ENCODE results near the gene MYH11.
A peak's percentile ranks its signal among the peaks of the same experiment; 100 is the strongest.
"Not testable (repeated sequence)": the region's sequence is repeated elsewhere in the genome, so short reads cannot be mapped to it uniquely, and the experiment has no call there.

Gene MYH11

GRCh38 chr16:15809297-15809696, 47.5 kb downstream of the MYH11 start:
- DNase-seq (ENCODE audit: low read depth), result not testable (repeated sequence)

- no peak for DNase-seq (ENCODE audit: low read depth)
These were observed 48.8 kb downstream of the MYH11 start for GRCh38 chr16:15808071-15808470.

- DNase-seq (ENCODE audit: low read depth), result peak; percentile 72
These were observed 49.2 kb downstream of the MYH11 start for GRCh38 chr16:15807603-15808009.

- DNase-seq (ENCODE audit: low read depth), result no peak
These were observed 53.2 kb downstream of the MYH11 start for GRCh38 chr16:15803618-15804017.

- no peak for DNase-seq (ENCODE audit: low read depth)
These were observed 56.9 kb downstream of the MYH11 start for GRCh38 chr16:15799851-15800495.

GRCh38 chr16:15798671-15799070, 58.2 kb downstream of the MYH11 start:
- DNase-seq (ENCODE audit: low read depth), result no peak

GRCh38 chr16:15796885-15797284, 59.9 kb downstream of the MYH11 start:
- DNase-seq (ENCODE audit: low read depth), result no peak

- no peak for DNase-seq (ENCODE audit: low read depth)
These were observed 61.2 kb downstream of the MYH11 start for GRCh38 chr16:15795615-15796014.

GRCh38 chr16:15792563-15792971, 64.3 kb downstream of the MYH11 start:
- DNase-seq (ENCODE audit: low read depth), result no peak

GRCh38 chr16:15790458-15790857, 66.4 kb downstream of the MYH11 start:
- DNase-seq (ENCODE audit: low read depth), result no peak

- not testable (repeated sequence) for DNase-seq (ENCODE audit: low read depth)
These were observed 67.0 kb downstream of the MYH11 start for GRCh38 chr16:15789816-15790215.

GRCh38 chr16:15788846-15789239, 68.0 kb downstream of the MYH11 start:
- DNase-seq (ENCODE audit: low read depth), result no peak

- no peak for DNase-seq (ENCODE audit: low read depth)
These were observed 70.3 kb downstream of the MYH11 start for GRCh38 chr16:15786501-15786900.

GRCh38 chr16:15785386-15786059, 71.3 kb downstream of the MYH11 start:
- no peak for DNase-seq (ENCODE audit: low read depth)

- DNase-seq (ENCODE audit: low read depth), result no peak
These were observed 72.8 kb downstream of the MYH11 start for GRCh38 chr16:15783985-15784384.

GRCh38 chr16:15782573-15783365, 74.1 kb downstream of the MYH11 start:
- no peak for DNase-seq (ENCODE audit: low read depth)

GRCh38 chr16:15781650-15782049, 75.2 kb downstream of the MYH11 start:
- DNase-seq (ENCODE audit: low read depth), result no peak

- DNase-seq (ENCODE audit: low read depth), result no peak
These were observed 76.0 kb downstream of the MYH11 start for GRCh38 chr16:15780805-15781204.

GRCh38 chr16:15779664-15780351, 77.0 kb downstream of the MYH11 start:
- DNase-seq (ENCODE audit: low read depth), result no peak

GRCh38 chr16:15778999-15779614, 77.7 kb downstream of the MYH11 start:
- DNase-seq (ENCODE audit: low read depth), result no peak

- DNase-seq (ENCODE audit: low read depth), result no peak
These were observed 78.6 kb downstream of the MYH11 start for GRCh38 chr16:15778204-15778743.
